C4-2B (cell line): ENCODE data around the gene WDR59.

Experiments
- H3K27ac ChIP-seq: fragments of 450-650 bp; 2 replicates; pipeline ENCODE4 v1.5.1; 2017
- CTCF ChIP-seq: fragments of 450-650 bp; conservative IDR thresholded peaks from 2 replicates; pipeline ENCODE4 v1.5.1; 2017; ENCODE audit warnings: mild to moderate bottlenecking
- ZFX ChIP-seq: fragments of 450-650 bp; IDR thresholded peaks from 2 replicates; pipeline ENCODE4 v1.6.1; 2017

Gene WDR59

GRCh38 chr16:74903901-74904678, 80.8 kb downstream of the WDR59 start:
- TF ChIP-seq ZFX, result no peak
- no peak for TF ChIP-seq CTCF
- no peak overlapping the region for H3K27ac ChIP-seq

- no peak overlapping the region for H3K27ac ChIP-seq
- TF ChIP-seq ZFX, result no peak
- TF ChIP-seq CTCF, result no peak
Measured at GRCh38 chr16:74903120-74903519, 81.8 kb downstream of the WDR59 start.

- H3K27ac ChIP-seq, result no peak overlapping the region
- no peak for TF ChIP-seq ZFX
- no peak for TF ChIP-seq CTCF
Measured at GRCh38 chr16:74902161-74902560, 82.8 kb downstream of the WDR59 start.

- no peak for TF ChIP-seq ZFX
- TF ChIP-seq CTCF, result no peak
- no peak overlapping the region for H3K27ac ChIP-seq
Measured at GRCh38 chr16:74901606-74902005, 83.3 kb downstream of the WDR59 start.

DNA sequence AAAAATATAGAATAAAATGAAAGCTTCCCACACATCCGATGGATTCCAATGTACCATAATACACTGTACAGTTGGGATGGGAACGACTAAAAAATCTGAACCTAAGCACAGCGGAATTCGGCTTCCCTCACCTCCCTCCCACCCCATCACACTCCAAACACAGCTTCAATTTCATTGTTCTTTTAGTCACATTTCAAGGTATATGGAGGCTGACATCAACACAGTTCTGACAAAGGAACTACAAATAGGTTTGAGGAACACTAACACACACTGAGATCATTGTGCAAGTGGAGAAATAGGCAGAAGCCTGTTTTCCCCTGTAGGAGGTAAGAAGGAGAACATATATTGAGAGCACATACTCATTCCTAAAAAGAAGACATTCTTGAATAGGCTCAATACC, 85.1 kb downstream of the WDR59 start:
- no peak for TF ChIP-seq CTCF
- no peak for TF ChIP-seq ZFX
- H3K27ac ChIP-seq, result no peak overlapping the region

- no peak overlapping the region for H3K27ac ChIP-seq
- TF ChIP-seq ZFX, result no peak
- TF ChIP-seq CTCF, result no peak
Measured at GRCh38 chr16:74898659-74899058, 86.3 kb downstream of the WDR59 start.

GRCh38 chr16:74896389-74897370, 88.2 kb downstream of the WDR59 start:
- TF ChIP-seq CTCF (no peak), ZFX (no peak)
- no peak overlapping the region for H3K27ac ChIP-seq
